ENCODE data around the gene DHCR24.

DNA sequence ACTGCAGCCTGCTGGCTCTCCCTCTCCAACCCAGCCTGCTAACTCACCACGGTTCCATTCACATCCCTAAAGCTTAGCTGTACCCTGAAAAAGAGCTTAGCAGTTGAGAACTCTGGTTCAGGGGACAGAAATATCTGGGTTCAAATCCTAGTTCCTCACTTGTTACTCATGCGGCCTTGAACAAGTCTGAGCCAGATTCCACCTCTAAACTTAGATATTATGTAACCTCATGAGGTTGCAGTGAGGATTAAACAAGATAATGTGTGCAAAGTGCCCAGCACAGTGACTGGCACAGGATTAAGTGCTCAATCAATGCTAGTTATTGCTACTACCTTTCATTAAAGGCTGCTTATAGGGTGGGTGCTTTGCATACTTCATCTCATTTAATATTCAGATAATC lies 41.3 kb upstream of the DHCR24 start:
- TF ChIP-seq, protein P1, sequence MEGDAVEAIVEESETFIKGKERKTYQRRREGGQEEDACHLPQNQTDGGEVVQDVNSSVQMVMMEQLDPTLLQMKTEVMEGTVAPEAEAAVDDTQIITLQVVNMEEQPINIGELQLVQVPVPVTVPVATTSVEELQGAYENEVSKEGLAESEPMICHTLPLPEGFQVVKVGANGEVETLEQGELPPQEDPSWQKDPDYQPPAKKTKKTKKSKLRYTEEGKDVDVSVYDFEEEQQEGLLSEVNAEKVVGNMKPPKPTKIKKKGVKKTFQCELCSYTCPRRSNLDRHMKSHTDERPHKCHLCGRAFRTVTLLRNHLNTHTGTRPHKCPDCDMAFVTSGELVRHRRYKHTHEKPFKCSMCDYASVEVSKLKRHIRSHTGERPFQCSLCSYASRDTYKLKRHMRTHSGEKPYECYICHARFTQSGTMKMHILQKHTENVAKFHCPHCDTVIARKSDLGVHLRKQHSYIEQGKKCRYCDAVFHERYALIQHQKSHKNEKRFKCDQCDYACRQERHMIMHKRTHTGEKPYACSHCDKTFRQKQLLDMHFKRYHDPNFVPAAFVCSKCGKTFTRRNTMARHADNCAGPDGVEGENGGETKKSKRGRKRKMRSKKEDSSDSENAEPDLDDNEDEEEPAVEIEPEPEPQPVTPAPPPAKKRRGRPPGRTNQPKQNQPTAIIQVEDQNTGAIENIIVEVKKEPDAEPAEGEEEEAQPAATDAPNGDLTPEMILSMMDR (IDR thresholded peaks at IDR 0.05) = no peak
- TF ChIP-seq POLR2A (IDR thresholded peaks at IDR 0.05) (no peak), EP300 (IDR thresholded peaks at IDR 0.05) (no peak)

All from suprapubic skin (tissue), 3 donors.